CD4-positive, alpha-beta memory T cell (primary cell): ENCODE measurements around the gene UBE2G2. TPM values are rescaled to one million over a fixed set of nuclear protein-coding genes. Genes with fewer than 3 reads are reported as not detected.

Experiments used
- CTCF ChIA-PET: fragments of 350-600 bp; sonication (Branson Sonifier 250); formaldehyde crosslinking; loops from one replicate; lab custom pipeline; 2021; ENCODE audit warnings: inconsistent platforms; ENCODE audit not compliant: partially characterized antibody; lab: Charles Lee
- POLR2A ChIA-PET: fragments of 350-600 bp; sonication (Branson Sonifier 250); formaldehyde crosslinking; loops from one replicate; lab custom pipeline; 2021; ENCODE audit not compliant: partially characterized antibody; lab: Charles Lee
- DNase-seq, 5 donors: peaks; one replicate each; pipeline versions ENCODE4 v3.0.0 to v3.0.0-alpha.2; 2020 to 2022; ENCODE audit warnings: mixed read lengths in 1 of 5
- H3K27ac ChIP-seq: one replicate; pipeline ENCODE4 v1.7.0; 2013; ENCODE audit warnings: low read depth, low read length
- H3K27me3 ChIP-seq: 2 replicates; pipeline ENCODE4 v1.7.0; 2013; ENCODE audit warnings: mild to moderate bottlenecking, low read length, moderate library complexity; ENCODE audit not compliant: insufficient read depth
- H3K36me3 ChIP-seq: 2 replicates; pipeline ENCODE4 v1.7.0; 2013; ENCODE audit warnings: mild to moderate bottlenecking, low read length, moderate library complexity; ENCODE audit not compliant: insufficient read depth
- H3K4me1 ChIP-seq: 2 replicates; pipeline ENCODE4 v1.7.0; 2013; ENCODE audit warnings: mild to moderate bottlenecking, low read length, moderate library complexity; ENCODE audit not compliant: insufficient read depth
- H3K4me3 ChIP-seq, 2 donors: one replicate each; pipeline ENCODE4 v1.7.0; 2013; ENCODE audit warnings: low read length in 2 of 2, mild to moderate bottlenecking in 1 of 2
- H3K9me3 ChIP-seq, 2 donors: one replicate each; pipeline ENCODE4 v1.7.0; 2013; ENCODE audit warnings: low read length in 2 of 2, control low read depth in 1 of 2; ENCODE audit not compliant: control insufficient read depth in 1 of 2
- H3K27ac Mint-ChIP-seq, 7 donors: one replicate each; pipeline ENCODE4 v1.8.0; 2020 to 2021; ENCODE audit warnings: mixed read lengths in 7 of 7, mild to moderate bottlenecking in 6 of 7, inconsistent platforms in 3 of 7, moderate library complexity in 3 of 7
- H3K27me3 Mint-ChIP-seq, 2 donors: one replicate each; pipeline ENCODE4 v1.8.0; 2020 to 2021; ENCODE audit warnings: mixed read lengths in 2 of 2
- H3K36me3 Mint-ChIP-seq, 2 donors: one replicate each; pipeline ENCODE4 v1.8.0; 2020 to 2021; ENCODE audit warnings: mixed read lengths in 2 of 2, inconsistent platforms in 1 of 2, mild to moderate bottlenecking in 1 of 2
- H3K4me1 Mint-ChIP-seq, 4 donors: one replicate each; pipeline ENCODE4 v1.8.0; 2020 to 2021; ENCODE audit warnings: mixed read lengths in 4 of 4, mild to moderate bottlenecking in 1 of 4
- H3K4me3 Mint-ChIP-seq, 8 donors: one replicate each; pipeline ENCODE4 v1.8.0; 2020 to 2021; ENCODE audit warnings: mixed read lengths in 8 of 8, mild to moderate bottlenecking in 7 of 8, moderate library complexity in 6 of 8, inconsistent platforms in 3 of 8
- H3K9me3 Mint-ChIP-seq, 8 donors: one replicate each; pipeline ENCODE4 v1.8.0; 2020 to 2021; ENCODE audit warnings: mixed read lengths in 8 of 8, mild to moderate bottlenecking in 5 of 8, inconsistent platforms in 3 of 8, moderate library complexity in 1 of 8
- intact Hi-C: fragments of 100-400 bp; cut with micrococcal nuclease; formaldehyde crosslinking; loops from one replicate; pipeline ENCODE4 v1.15.1; 2023
- polyA plus RNA-seq, 2 donors: library from polyadenylated mRNA; unstranded; fragments of 300-500 nt; fragmentation: Illumina TruSeq; gene quantifications; one replicate each; pipeline ENCODE4 v1.2.3, GENCODE V29; 2021
- total RNA-seq, 2 experiments: library from RNA; stranded (reverse); gene quantifications; one replicate each; pipeline ENCODE4 v1.2.3, GENCODE V29; 2021

The UBE2G2 gene
- total and polyA plus RNA-seq, 4 experiments from 2014 or later: 51.8 to 131 (median 95.4) TPM

GRCh38 chr21:44800103-44800502, 1.5 kb downstream of the UBE2G2 start:
- Histone ChIP-seq H3K36me3 (peaks cover 12% of the 10 kb centered on the region), H3K4me3 (no peak overlapping the region), H3K27ac (no peak overlapping the region), H3K4me1 (peaks cover 30% of the 10 kb centered on the region), H3K9me3 (no peaks in the 10 kb centered on the region), H3K27me3 (no peaks in the 10 kb centered on the region)
- H3K4me1 Mint-ChIP-seq: peaks cover 35 to 65% (median 47%) of the 10 kb centered on the region in 4 donors
- DNase-seq: no peak
- ChIA-PET CTCF (interaction anchor here (1.0 to 5.6 kb wide), 22 partner anchors 8 to 328 kb away, joined by 3 to 82 read pairs (median 8); partner anchors contain the start of genes PTTG1IP and SUMO3), POLR2A (interaction anchor here (0.9 to 5.6 kb wide), 7 partner anchors 18 to 131 kb away, joined by 3 to 82 read pairs (median 14); partner anchors contain the start of genes PTTG1IP and SUMO3)
- H3K27ac Mint-ChIP-seq: peak overlapping the region in 6 of 7 donors; percentile 6 to 99 (median 78)
- intact Hi-C loops: loop anchor here (1.0 to 10.0 kb wide), 2 partner anchors 111 to 275 kb away; partner anchors contain the start of gene ADARB1
- peaks cover 10 to 45% of the 10 kb centered on the region in 2 donors for H3K36me3 Mint-ChIP-seq
- no peaks in the 10 kb centered on the region for H3K27me3 Mint-ChIP-seq
- peak overlapping the region; percentile 95 to 100 (median 98) for H3K4me3 Mint-ChIP-seq
- H3K9me3 Mint-ChIP-seq: peaks cover 0 to 2% (median 0%) of the 10 kb centered on the region in 8 donors

- Mint-ChIP-seq H3K27ac (peak overlapping the region in 5 of 7 donors; percentile 6 to 88 (median 52)), H3K4me3 (peak overlapping the region; percentile 3 to 99 (median 74)), H3K27me3 (no peaks in the 10 kb centered on the region), H3K36me3 (peaks cover 10 to 42% of the 10 kb centered on the region in 2 donors), H3K4me1 (peaks cover 35 to 65% (median 46%) of the 10 kb centered on the region in 4 donors), H3K9me3 (peaks cover 0 to 2% (median 0%) of the 10 kb centered on the region in 8 donors)
- POLR2A ChIA-PET: interaction anchor here (0.9 to 5.6 kb wide), 4 partner anchors 74 to 132 kb away, joined by 3 to 82 read pairs (median 41); partner anchors contain the start of gene PTTG1IP
- H3K4me3 ChIP-seq: no peak overlapping the region
- H3K27me3 ChIP-seq: no peaks in the 10 kb centered on the region
- DNase-seq: no peak
- intact Hi-C loops: loop anchor here (1.0 to 10.0 kb wide), 2 partner anchors 112 to 275 kb away; partner anchors contain the start of gene ADARB1
- peaks cover 30% of the 10 kb centered on the region for H3K4me1 ChIP-seq
- CTCF ChIA-PET: interaction anchor here (0.9 to 5.6 kb wide), 13 partner anchors 14 to 328 kb away, joined by 3 to 82 read pairs (median 12); partner anchors contain the start of gene PTTG1IP
- no peak overlapping the region for H3K27ac ChIP-seq
- peaks cover 12% of the 10 kb centered on the region for H3K36me3 ChIP-seq
- no peaks in the 10 kb centered on the region for H3K9me3 ChIP-seq
Measured at GRCh38 chr21:44799646-44800045, 2.0 kb downstream of the UBE2G2 start.

GRCh38 chr21:44797775-44798174, 3.8 kb downstream of the UBE2G2 start:
- no peaks in the 10 kb centered on the region for H3K27me3 ChIP-seq
- Mint-ChIP-seq H3K4me3 (no peak overlapping the region), H3K27me3 (no peaks in the 10 kb centered on the region), H3K27ac (peak overlapping the region in 1 of 7 donors; percentile 30), H3K36me3 (peaks cover 10 to 49% of the 10 kb centered on the region in 2 donors), H3K9me3 (peaks cover 0 to 2% (median 0%) of the 10 kb centered on the region in 8 donors), H3K4me1 (peaks cover 40 to 72% (median 53%) of the 10 kb centered on the region in 4 donors)
- H3K27ac ChIP-seq: no peak overlapping the region
- DNase-seq: no peak
- no peaks in the 10 kb centered on the region for H3K9me3 ChIP-seq
- H3K4me1 ChIP-seq: peaks cover 33% of the 10 kb centered on the region
- peaks cover 12% of the 10 kb centered on the region for H3K36me3 ChIP-seq
- POLR2A ChIA-PET: no interaction called here
- H3K4me3 ChIP-seq: no peak overlapping the region
- CTCF ChIA-PET: interaction anchor here (0.7 to 5.6 kb wide), 2 partner anchors 57 to 78 kb away, joined by 3 to 82 read pairs; partner anchors contain the start of gene PTTG1IP
- intact Hi-C loops: no loop called here

- no peak for DNase-seq
- ChIA-PET POLR2A (no interaction called here), CTCF (interaction anchor here (1.1 to 4.0 kb wide), 3 partner anchors 9 to 285 kb away, joined by 3 to 77 read pairs (median 36); no protein-coding TSS in a partner anchor)
- no peak overlapping the region for H3K27ac Mint-ChIP-seq
- peaks cover 22% of the 10 kb centered on the region for H3K4me1 ChIP-seq
- H3K4me3 Mint-ChIP-seq: no peak overlapping the region
- peaks cover 0 to under 1% (median 0%) of the 10 kb centered on the region in 8 donors for H3K9me3 Mint-ChIP-seq
- peaks cover 37 to 75% (median 50%) of the 10 kb centered on the region in 4 donors for H3K4me1 Mint-ChIP-seq
- H3K27ac ChIP-seq: no peak overlapping the region
- H3K9me3 ChIP-seq: no peaks in the 10 kb centered on the region
- peaks cover 17% of the 10 kb centered on the region for H3K36me3 ChIP-seq
- no peak overlapping the region for H3K4me3 ChIP-seq
- no peaks in the 10 kb centered on the region for H3K27me3 Mint-ChIP-seq
- no peaks in the 10 kb centered on the region for H3K27me3 ChIP-seq
- H3K36me3 Mint-ChIP-seq: peaks cover 15 to 59% of the 10 kb centered on the region in 2 donors
- intact Hi-C loops: no loop called here
Measured at GRCh38 chr21:44795342-44795741, 6.3 kb downstream of the UBE2G2 start.

GRCh38 chr21:44793592-44794374, 7.8 kb downstream of the UBE2G2 start:
- H3K4me1 Mint-ChIP-seq: peaks cover 30 to 71% (median 43%) of the 10 kb centered on the region in 4 donors
- H3K36me3 ChIP-seq: peaks cover 17% of the 10 kb centered on the region
- peaks cover 9% of the 10 kb centered on the region for H3K4me1 ChIP-seq
- no peak for DNase-seq
- ChIA-PET CTCF (interaction anchor here (0.7 to 4.0 kb wide), 36 partner anchors 8 to 440 kb away, joined by 3 to 77 read pairs (median 6); partner anchors contain the start of genes ITGB2, TRPM2 and UBE2G2), POLR2A (interaction anchor here (0.6 to 2.1 kb wide), 5 partner anchors 8 to 283 kb away, joined by 3 to 14 read pairs (median 4); partner anchors contain the start of gene UBE2G2)
- H3K27me3 Mint-ChIP-seq: no peaks in the 10 kb centered on the region
- intact Hi-C loops: loop anchor here (1.0 kb wide), 2 partner anchors 51 to 283 kb away; no protein-coding TSS in a partner anchor
- H3K27ac ChIP-seq: no peak overlapping the region
- H3K27ac Mint-ChIP-seq: peak overlapping the region; percentile 13 to 80 (median 58)
- H3K4me3 Mint-ChIP-seq: peak overlapping the region in 1 of 8 donors; percentile 31
- no peak overlapping the region for H3K4me3 ChIP-seq
- H3K27me3 ChIP-seq: no peaks in the 10 kb centered on the region
- H3K9me3 Mint-ChIP-seq: no peaks in the 10 kb centered on the region
- H3K36me3 Mint-ChIP-seq: peaks cover 15 to 52% of the 10 kb centered on the region in 2 donors
- no peaks in the 10 kb centered on the region for H3K9me3 ChIP-seq

GRCh38 chr21:44792702-44793591, 8.7 kb downstream of the UBE2G2 start:
- no peaks in the 10 kb centered on the region for H3K27me3 Mint-ChIP-seq
- Histone ChIP-seq H3K27ac (no peak overlapping the region), H3K4me3 (no peak overlapping the region), H3K4me1 (peaks cover 9% of the 10 kb centered on the region), H3K36me3 (peaks cover 15% of the 10 kb centered on the region), H3K27me3 (no peaks in the 10 kb centered on the region), H3K9me3 (no peaks in the 10 kb centered on the region)
- peak overlapping the region; percentile 29 to 80 (median 58) for H3K27ac Mint-ChIP-seq
- H3K4me3 Mint-ChIP-seq: no peak overlapping the region
- ChIA-PET CTCF (interaction anchor here (0.6 to 4.0 kb wide), 42 partner anchors 9 to 329 kb away, joined by 3 to 77 read pairs (median 4); partner anchors contain the start of genes ITGB2 and UBE2G2), POLR2A (interaction anchor here (0.6 to 2.1 kb wide), 6 partner anchors 8 to 290 kb away, joined by 3 to 14 read pairs (median 4); partner anchors contain the start of gene UBE2G2)
- H3K4me1 Mint-ChIP-seq: peaks cover 25 to 67% (median 38%) of the 10 kb centered on the region in 4 donors
- peak; percentile 58 to 71 (median 67) for DNase-seq
- peaks cover 12 to 45% of the 10 kb centered on the region in 2 donors for H3K36me3 Mint-ChIP-seq
- no peaks in the 10 kb centered on the region for H3K9me3 Mint-ChIP-seq
- intact Hi-C loops: loop anchor here (1.0 kb wide), 2 partner anchors 51 to 283 kb away; no protein-coding TSS in a partner anchor
